WTC11 (cell line): ENCODE results near the gene G6PC3. TPM values are rescaled to one million over a fixed set of nuclear protein-coding genes. Genes with fewer than 3 reads are reported as not detected.

Source experiments
- ATAC-seq: fragments of 200-7000 bp; cut with Tn5 transposase; 2 replicates; pipeline ENCODE4 v1.10.0; 2021; ENCODE audit warnings: mild to moderate bottlenecking, moderate library complexity
- CTCF ChIA-PET: fragments of 300-600 bp; sonication (Branson Sonifier 250); formaldehyde crosslinking; loops from one replicate; lab custom pipeline; 2021; ENCODE audit warnings: antibody characterized with exemption; lab: Charles Lee
- POLR2A ChIA-PET: fragments of 350-600 bp; sonication (Branson Sonifier 250); formaldehyde crosslinking; loops from one replicate; lab custom pipeline; 2021; ENCODE audit warnings: antibody characterized with exemption; lab: Charles Lee
- DNase-seq: peaks from one replicate; pipeline ENCODE4 v3.0.0; 2021; ENCODE audit warnings: low spot score
- H3K27ac Mint-ChIP-seq: 2 replicates; pipeline ENCODE4 v1.8.0; 2021; ENCODE audit warnings: mixed read lengths
- H3K27me3 Mint-ChIP-seq: 2 replicates; pipeline ENCODE4 v1.8.0; 2021; ENCODE audit warnings: low read depth, mild to moderate bottlenecking, moderate library complexity, mixed read lengths
- H3K36me3 Mint-ChIP-seq: 2 replicates; pipeline ENCODE4 v1.8.0; 2021; ENCODE audit warnings: mixed read lengths
- H3K4me1 Mint-ChIP-seq: 2 replicates; pipeline ENCODE4 v1.8.0; 2022; ENCODE audit warnings: mixed read lengths
- H3K4me3 Mint-ChIP-seq: 2 replicates; pipeline ENCODE4 v1.8.0; 2021; ENCODE audit warnings: mild to moderate bottlenecking, moderate library complexity, mixed read lengths
- H3K9me3 Mint-ChIP-seq: 2 replicates; pipeline ENCODE4 v1.8.0; 2021; ENCODE audit warnings: mixed read lengths
- CBFB ChIP-seq: sonication (generic); formaldehyde crosslinking; IDR thresholded peaks from 2 replicates; pipeline ENCODE4 v1.8.1; 2022; ENCODE audit warnings: mild to moderate bottlenecking, low read depth, missing genetic modification reagents
- CREB1 ChIP-seq: sonication (generic); formaldehyde crosslinking; IDR thresholded peaks from 2 replicates; pipeline ENCODE4 v1.8.0; 2023; ENCODE audit warnings: mild to moderate bottlenecking, missing genetic modification reagents
- ELF4 ChIP-seq: sonication (generic); formaldehyde crosslinking; IDR thresholded peaks from 2 replicates; pipeline ENCODE4 v1.8.1; 2022; ENCODE audit warnings: low read depth, mild to moderate bottlenecking, moderate library complexity, missing genetic modification reagents
- ETV6 ChIP-seq: sonication (generic); formaldehyde crosslinking; IDR thresholded peaks from 2 replicates; pipeline ENCODE4 v1.8.1; 2022; ENCODE audit warnings: mild to moderate bottlenecking, missing genetic modification reagents
- FOXP1 ChIP-seq: sonication (generic); formaldehyde crosslinking; IDR thresholded peaks from 2 replicates; pipeline ENCODE4 v1.8.0; 2022; ENCODE audit warnings: missing genetic modification reagents, mild to moderate bottlenecking, moderate library complexity, borderline replicate concordance
- GABPB1 ChIP-seq: sonication (generic); formaldehyde crosslinking; IDR thresholded peaks from 2 replicates; pipeline ENCODE4 v1.8.1; 2023; ENCODE audit warnings: mild to moderate bottlenecking, missing genetic modification reagents
- HMGA2 ChIP-seq: fragments of 250-450 bp; sonication (Bioruptor Pico); IDR thresholded peaks from 2 replicates; pipeline ENCODE4 v1.4.0; 2021; ENCODE audit warnings: mild to moderate bottlenecking, moderate library complexity
- JAZF1 ChIP-seq: fragments of 250-450 bp; sonication (Bioruptor Pico); IDR thresholded peaks from 2 replicates; pipeline ENCODE4 v1.9.0; 2021; ENCODE audit warnings: moderate library complexity, mild to moderate bottlenecking, inconsistent platforms
- KAT7 ChIP-seq: sonication (generic); formaldehyde crosslinking; IDR thresholded peaks from 2 replicates; pipeline ENCODE4 v1.8.1; 2023; ENCODE audit warnings: missing genetic modification reagents, mild to moderate bottlenecking, borderline replicate concordance
- MYBL2 ChIP-seq: sonication (generic); formaldehyde crosslinking; IDR thresholded peaks from 2 replicates; pipeline ENCODE4 v1.8.1; 2023; ENCODE audit warnings: mild to moderate bottlenecking, moderate library complexity, missing genetic modification reagents
- OVOL2 ChIP-seq: fragments of 250-450 bp; sonication (Bioruptor Pico); IDR thresholded peaks from 2 replicates; pipeline ENCODE4 v1.9.0; 2021; ENCODE audit warnings: mild to moderate bottlenecking, borderline replicate concordance
- SP1 ChIP-seq: sonication (generic); formaldehyde crosslinking; conservative IDR thresholded peaks from 2 replicates; pipeline ENCODE4 v1.8.1; 2022; ENCODE audit warnings: missing genetic modification reagents
- TCF7 ChIP-seq: sonication (generic); formaldehyde crosslinking; IDR thresholded peaks from 2 replicates; pipeline ENCODE4 v1.8.0; 2022; ENCODE audit warnings: mild to moderate bottlenecking, low read depth, missing genetic modification reagents, moderate library complexity
- TEAD1 ChIP-seq: sonication (generic); formaldehyde crosslinking; IDR thresholded peaks from 2 replicates; pipeline ENCODE4 v1.8.0; 2022; ENCODE audit warnings: mild to moderate bottlenecking, missing genetic modification reagents
- ZBTB21 ChIP-seq: sonication (generic); formaldehyde crosslinking; IDR thresholded peaks from 2 replicates; pipeline ENCODE4 v1.8.1; 2023; ENCODE audit warnings: mild to moderate bottlenecking, missing genetic modification reagents, borderline replicate concordance
- ZNF317 ChIP-seq: sonication (generic); formaldehyde crosslinking; IDR thresholded peaks from 2 replicates; pipeline ENCODE4 v1.8.1; 2023; ENCODE audit warnings: low read depth, mild to moderate bottlenecking, moderate library complexity, missing genetic modification reagents, borderline replicate concordance
- ZNF416 ChIP-seq: fragments of 250-450 bp; sonication (Bioruptor Pico); IDR thresholded peaks from 2 replicates; pipeline ENCODE4 v1.9.0; 2021; ENCODE audit warnings: mild to moderate bottlenecking, inconsistent platforms
- total RNA-seq: library from RNA; stranded (reverse); gene quantifications from 3 replicates; pipeline ENCODE4 v1.2.3, GENCODE V29; 2021
- TF ChIP-seq, protein P1 (sequence below): sonication (generic); formaldehyde crosslinking; IDR thresholded peaks from 2 replicates; pipeline ENCODE4 v1.8.0; 2022; ENCODE audit warnings: mild to moderate bottlenecking, missing genetic modification reagents
- TF ChIP-seq, protein P2 (sequence below): sonication (generic); formaldehyde crosslinking; IDR thresholded peaks from 2 replicates; pipeline ENCODE4 v1.8.0; 2022; ENCODE audit warnings: missing genetic modification reagents
- TF ChIP-seq, protein P3 (sequence below): sonication (generic); formaldehyde crosslinking; IDR thresholded peaks from 2 replicates; pipeline ENCODE4 v1.8.0; 2022; ENCODE audit warnings: mild to moderate bottlenecking, missing genetic modification reagents
- TF ChIP-seq, protein P4 (sequence below): fragments of 250-450 bp; sonication (Bioruptor Pico); IDR thresholded peaks from 2 replicates; pipeline ENCODE4 v1.9.0; 2021; ENCODE audit warnings: mild to moderate bottlenecking
- TF ChIP-seq, protein P5 (sequence below): fragments of 250-450 bp; sonication (Bioruptor Pico); IDR thresholded peaks from 2 replicates; pipeline ENCODE4 v2.1.2; 2022; ENCODE audit warnings: mild to moderate bottlenecking, moderate library complexity

Gene G6PC3
- total RNA-seq, 1 experiment from 2014 or later = 121 TPM

DNA sequence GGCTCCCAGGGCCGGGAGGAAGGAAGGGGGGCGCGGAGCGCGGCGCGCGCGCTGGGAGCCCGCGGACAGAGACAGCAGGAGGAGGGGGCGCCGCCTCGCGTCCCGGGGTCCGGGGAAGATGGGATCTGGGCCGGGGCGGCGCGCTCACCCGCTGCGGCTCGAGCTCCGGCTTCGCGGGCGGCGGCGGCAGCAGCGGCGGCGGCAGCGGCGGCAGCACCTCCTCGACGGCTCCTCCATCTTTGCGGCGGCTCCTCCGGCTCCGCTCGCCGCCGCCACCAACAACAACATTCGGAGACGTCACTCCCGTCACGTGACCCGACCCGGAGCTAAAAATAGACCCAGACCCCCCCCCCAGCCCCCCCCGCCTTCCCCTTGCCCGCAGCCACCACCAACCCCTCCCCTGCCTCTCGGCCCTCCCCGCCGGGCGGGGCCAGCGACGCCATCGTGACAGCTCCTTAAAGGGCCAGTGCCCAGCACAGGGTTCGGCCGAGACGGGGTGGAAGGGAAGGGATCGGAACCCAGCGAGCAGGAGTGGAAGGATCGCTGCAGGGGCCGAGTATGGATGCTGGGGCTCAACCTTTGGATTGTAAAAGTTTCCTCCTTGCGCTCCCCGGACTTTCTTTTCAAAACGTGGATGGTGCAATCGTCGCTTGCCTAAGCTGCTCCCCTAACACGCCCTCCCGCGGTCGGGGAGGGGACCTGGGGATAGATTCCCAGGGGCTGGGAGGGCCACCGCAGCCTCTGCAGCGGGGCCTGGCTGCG is 53.0 kb downstream of the G6PC3 start, which contains the start of gene HDAC5 (continued):
- TF ChIP-seq, protein P1, sequence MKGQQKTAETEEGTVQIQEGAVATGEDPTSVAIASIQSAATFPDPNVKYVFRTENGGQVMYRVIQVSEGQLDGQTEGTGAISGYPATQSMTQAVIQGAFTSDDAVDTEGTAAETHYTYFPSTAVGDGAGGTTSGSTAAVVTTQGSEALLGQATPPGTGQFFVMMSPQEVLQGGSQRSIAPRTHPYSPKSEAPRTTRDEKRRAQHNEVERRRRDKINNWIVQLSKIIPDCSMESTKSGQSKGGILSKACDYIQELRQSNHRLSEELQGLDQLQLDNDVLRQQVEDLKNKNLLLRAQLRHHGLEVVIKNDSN (CRISPR knock-in tag) = peak; percentile 63; the same call in 1 of the 2 replicates
- TF ChIP-seq ZNF416 (CRISPR knock-in tag) (0 out of 2 replicates have a peak, but pooled peaks have one; percentile 78), GABPB1 (CRISPR knock-in tag) (peak; percentile 96), ELF4 (CRISPR knock-in tag) (no peak), SP1 (peak; percentile 83)
- TF ChIP-seq, protein P2, sequence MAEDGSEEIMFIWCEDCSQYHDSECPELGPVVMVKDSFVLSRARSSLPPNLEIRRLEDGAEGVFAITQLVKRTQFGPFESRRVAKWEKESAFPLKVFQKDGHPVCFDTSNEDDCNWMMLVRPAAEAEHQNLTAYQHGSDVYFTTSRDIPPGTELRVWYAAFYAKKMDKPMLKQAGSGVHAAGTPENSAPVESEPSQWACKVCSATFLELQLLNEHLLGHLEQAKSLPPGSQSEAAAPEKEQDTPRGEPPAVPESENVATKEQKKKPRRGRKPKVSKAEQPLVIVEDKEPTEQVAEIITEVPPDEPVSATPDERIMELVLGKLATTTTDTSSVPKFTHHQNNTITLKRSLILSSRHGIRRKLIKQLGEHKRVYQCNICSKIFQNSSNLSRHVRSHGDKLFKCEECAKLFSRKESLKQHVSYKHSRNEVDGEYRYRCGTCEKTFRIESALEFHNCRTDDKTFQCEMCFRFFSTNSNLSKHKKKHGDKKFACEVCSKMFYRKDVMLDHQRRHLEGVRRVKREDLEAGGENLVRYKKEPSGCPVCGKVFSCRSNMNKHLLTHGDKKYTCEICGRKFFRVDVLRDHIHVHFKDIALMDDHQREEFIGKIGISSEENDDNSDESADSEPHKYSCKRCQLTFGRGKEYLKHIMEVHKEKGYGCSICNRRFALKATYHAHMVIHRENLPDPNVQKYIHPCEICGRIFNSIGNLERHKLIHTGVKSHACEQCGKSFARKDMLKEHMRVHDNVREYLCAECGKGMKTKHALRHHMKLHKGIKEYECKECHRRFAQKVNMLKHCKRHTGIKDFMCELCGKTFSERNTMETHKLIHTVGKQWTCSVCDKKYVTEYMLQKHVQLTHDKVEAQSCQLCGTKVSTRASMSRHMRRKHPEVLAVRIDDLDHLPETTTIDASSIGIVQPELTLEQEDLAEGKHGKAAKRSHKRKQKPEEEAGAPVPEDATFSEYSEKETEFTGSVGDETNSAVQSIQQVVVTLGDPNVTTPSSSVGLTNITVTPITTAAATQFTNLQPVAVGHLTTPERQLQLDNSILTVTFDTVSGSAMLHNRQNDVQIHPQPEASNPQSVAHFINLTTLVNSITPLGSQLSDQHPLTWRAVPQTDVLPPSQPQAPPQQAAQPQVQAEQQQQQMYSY = 0 out of 2 replicates have a peak, but pooled peaks have one; percentile 57
- TF ChIP-seq, protein P3, sequence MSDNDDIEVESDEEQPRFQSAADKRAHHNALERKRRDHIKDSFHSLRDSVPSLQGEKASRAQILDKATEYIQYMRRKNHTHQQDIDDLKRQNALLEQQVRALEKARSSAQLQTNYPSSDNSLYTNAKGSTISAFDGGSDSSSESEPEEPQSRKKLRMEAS (CRISPR knock-in tag) = peak; percentile 75
- TF ChIP-seq, all 79 proteins: peak for 8

DNA sequence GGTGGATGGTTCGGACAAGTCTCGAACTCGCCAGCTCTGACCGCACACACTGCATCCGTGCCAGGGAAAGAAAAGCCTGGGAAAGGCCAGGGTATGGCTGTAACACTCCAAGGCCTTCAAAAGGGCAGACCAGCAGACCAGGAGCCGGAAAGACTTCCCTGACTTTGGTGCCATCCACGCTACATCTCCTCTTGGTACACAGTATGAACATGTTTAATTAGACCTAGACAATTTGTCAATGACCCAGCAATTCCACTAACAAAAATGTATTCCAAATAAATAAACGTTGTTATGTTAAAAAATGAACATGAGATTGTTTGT is 53.5 kb downstream of the G6PC3 start:
- Mint-ChIP-seq H3K4me1 (peaks cover 34% of the 10 kb centered on the region), H3K27ac (peak overlapping the region; percentile 97), H3K9me3 (no peaks in the 10 kb centered on the region), H3K36me3 (no peaks in the 10 kb centered on the region), H3K27me3 (no peaks in the 10 kb centered on the region), H3K4me3 (peak overlapping the region; percentile 87)
- ChIA-PET CTCF (interaction anchor here (0.8 to 5.0 kb wide), 23 partner anchors 8 to 399 kb away, joined by 3 to 32 read pairs (median 9); partner anchors contain the start of genes FAM171A2, GRN, HROB and TMUB2), POLR2A (interaction anchor here (0.9 to 1.7 kb wide), 8 partner anchors 13 to 98 kb away, joined by 3 to 9 read pairs (median 5); partner anchors contain the start of gene LSM12)
- no peak for DNase-seq
- ATAC-seq = no peak
- TF ChIP-seq, protein P4, sequence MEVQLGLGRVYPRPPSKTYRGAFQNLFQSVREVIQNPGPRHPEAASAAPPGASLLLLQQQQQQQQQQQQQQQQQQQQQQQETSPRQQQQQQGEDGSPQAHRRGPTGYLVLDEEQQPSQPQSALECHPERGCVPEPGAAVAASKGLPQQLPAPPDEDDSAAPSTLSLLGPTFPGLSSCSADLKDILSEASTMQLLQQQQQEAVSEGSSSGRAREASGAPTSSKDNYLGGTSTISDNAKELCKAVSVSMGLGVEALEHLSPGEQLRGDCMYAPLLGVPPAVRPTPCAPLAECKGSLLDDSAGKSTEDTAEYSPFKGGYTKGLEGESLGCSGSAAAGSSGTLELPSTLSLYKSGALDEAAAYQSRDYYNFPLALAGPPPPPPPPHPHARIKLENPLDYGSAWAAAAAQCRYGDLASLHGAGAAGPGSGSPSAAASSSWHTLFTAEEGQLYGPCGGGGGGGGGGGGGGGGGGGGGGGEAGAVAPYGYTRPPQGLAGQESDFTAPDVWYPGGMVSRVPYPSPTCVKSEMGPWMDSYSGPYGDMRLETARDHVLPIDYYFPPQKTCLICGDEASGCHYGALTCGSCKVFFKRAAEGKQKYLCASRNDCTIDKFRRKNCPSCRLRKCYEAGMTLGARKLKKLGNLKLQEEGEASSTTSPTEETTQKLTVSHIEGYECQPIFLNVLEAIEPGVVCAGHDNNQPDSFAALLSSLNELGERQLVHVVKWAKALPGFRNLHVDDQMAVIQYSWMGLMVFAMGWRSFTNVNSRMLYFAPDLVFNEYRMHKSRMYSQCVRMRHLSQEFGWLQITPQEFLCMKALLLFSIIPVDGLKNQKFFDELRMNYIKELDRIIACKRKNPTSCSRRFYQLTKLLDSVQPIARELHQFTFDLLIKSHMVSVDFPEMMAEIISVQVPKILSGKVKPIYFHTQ = no peak
- TF ChIP-seq OVOL2 (no peak), FOXP1 (CRISPR knock-in tag) (no peak), ETV6 (CRISPR knock-in tag) (no peak), MYBL2 (CRISPR knock-in tag) (no peak), ZBTB21 (no peak), TCF7 (CRISPR knock-in tag) (no peak), TEAD1 (no peak), KAT7 (no peak), HMGA2 (CRISPR knock-in tag) (no peak), JAZF1 (no peak), CBFB (CRISPR knock-in tag) (no peak), ZNF317 (CRISPR knock-in tag) (no peak), CREB1 (no peak)
- TF ChIP-seq, protein P1 (CRISPR knock-in tag) = no peak
- TF ChIP-seq, protein P2 = no peak
- TF ChIP-seq, protein P5, sequence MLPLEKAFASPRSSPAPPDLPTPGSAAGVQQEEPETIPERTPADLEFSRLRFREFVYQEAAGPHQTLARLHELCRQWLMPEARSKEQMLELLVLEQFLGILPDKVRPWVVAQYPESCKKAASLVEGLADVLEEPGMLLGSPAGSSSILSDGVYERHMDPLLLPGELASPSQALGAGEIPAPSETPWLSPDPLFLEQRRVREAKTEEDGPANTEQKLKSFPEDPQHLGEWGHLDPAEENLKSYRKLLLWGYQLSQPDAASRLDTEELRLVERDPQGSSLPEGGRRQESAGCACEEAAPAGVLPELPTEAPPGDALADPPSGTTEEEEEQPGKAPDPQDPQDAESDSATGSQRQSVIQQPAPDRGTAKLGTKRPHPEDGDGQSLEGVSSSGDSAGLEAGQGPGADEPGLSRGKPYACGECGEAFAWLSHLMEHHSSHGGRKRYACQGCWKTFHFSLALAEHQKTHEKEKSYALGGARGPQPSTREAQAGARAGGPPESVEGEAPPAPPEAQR = no peak
